GM18519 (cell line): ENCODE data around the gene CDC27.
"Not testable (repeated sequence)": the region's sequence is repeated elsewhere in the genome, so short reads cannot be mapped to it uniquely, and the experiment has no call there.

Experiments used
- ATAC-seq: cut with Tn5 transposase; IDR thresholded peaks from one replicate; pipeline ENCODE4 v1.9.1; 2021; ENCODE audit warnings: mild to moderate bottlenecking, moderate library complexity; ENCODE audit not compliant: unreplicated experiment, low FRiP score

The CDC27 gene, protein sequence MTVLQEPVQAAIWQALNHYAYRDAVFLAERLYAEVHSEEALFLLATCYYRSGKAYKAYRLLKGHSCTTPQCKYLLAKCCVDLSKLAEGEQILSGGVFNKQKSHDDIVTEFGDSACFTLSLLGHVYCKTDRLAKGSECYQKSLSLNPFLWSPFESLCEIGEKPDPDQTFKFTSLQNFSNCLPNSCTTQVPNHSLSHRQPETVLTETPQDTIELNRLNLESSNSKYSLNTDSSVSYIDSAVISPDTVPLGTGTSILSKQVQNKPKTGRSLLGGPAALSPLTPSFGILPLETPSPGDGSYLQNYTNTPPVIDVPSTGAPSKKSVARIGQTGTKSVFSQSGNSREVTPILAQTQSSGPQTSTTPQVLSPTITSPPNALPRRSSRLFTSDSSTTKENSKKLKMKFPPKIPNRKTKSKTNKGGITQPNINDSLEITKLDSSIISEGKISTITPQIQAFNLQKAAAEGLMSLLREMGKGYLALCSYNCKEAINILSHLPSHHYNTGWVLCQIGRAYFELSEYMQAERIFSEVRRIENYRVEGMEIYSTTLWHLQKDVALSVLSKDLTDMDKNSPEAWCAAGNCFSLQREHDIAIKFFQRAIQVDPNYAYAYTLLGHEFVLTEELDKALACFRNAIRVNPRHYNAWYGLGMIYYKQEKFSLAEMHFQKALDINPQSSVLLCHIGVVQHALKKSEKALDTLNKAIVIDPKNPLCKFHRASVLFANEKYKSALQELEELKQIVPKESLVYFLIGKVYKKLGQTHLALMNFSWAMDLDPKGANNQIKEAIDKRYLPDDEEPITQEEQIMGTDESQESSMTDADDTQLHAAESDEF

DNA sequence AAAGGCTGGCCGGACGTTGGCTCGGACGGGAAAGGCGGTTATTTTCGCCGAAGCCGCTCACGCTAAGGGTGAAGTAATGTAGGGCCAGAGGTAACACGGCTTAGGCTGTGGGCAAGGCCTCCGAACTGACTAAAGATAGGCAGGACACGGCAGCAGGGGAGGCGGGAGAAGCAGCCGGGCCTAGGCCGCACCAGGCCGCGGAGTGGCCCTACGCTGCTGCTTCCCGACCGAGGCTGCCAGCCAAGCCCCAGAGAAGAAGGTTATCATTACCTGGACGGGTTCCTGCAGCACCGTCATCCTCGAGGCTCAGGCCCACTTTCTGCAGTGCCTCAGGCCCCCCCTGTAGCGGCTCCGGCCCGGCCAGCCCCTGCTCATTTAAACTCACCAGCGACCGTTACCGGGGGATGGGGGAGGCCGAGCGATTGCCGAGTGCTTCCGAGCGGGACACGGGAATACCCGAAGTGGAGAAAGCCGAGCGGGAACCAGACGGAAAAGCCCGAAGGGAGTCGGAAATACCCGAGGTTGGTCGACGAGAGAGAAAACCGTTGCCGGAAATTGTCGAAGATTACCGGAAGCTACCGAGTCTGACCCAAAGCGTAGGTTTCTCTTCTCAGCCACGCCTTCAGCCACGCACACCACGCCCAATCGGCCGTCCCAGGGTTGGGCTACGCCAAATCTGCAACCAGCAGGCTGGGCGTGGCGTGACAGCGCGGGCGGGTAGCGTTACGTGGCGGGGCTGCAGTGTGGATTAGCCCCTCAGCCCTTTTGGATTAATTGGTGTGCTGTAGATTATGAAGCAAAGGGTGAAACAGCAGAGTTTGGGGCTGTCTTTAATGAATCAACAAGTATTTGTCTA lies at the start of gene CDC27:
CDC27 (minus strand) TSS at position 420 of the 856 bp plus-strand sequence; CDS start at position 297, 123 bp downstream.
- peak; percentile 89 for ATAC-seq

DNA sequence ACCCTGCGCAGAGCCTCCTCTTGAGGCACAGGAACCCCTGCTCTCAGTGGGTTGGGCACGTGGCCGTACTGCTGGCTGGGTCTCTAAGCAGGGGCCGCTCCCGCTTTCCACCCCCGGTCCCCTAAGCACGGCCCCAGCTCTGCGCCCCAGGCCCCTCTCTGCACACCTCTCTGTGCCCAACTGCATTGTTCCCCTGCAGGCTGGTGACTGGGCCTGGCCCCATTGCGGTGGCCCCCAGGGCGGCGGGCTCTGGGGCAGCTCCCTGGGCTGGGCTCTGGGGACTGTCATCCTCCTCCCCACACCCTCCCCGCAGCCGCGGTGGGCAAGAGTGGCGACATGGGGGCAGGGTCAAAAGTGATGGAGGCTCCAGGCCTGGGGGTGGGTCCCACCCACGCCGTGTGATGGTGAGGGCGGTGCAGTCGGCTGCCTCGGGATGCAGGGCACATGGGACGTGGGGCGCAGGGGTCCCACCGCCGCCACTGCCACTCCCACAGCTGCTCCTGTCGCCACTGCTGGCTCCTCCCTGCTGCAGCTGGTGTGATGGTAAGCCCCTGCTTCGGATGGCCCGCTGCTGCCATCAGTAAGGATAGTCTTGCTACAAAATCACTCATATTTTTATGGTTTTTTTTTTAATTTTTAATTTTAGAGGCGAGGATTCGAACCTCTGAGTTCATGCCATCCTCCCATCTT lies 49.4 kb upstream of the CDC27 start:
- no peak for ATAC-seq

DNA sequence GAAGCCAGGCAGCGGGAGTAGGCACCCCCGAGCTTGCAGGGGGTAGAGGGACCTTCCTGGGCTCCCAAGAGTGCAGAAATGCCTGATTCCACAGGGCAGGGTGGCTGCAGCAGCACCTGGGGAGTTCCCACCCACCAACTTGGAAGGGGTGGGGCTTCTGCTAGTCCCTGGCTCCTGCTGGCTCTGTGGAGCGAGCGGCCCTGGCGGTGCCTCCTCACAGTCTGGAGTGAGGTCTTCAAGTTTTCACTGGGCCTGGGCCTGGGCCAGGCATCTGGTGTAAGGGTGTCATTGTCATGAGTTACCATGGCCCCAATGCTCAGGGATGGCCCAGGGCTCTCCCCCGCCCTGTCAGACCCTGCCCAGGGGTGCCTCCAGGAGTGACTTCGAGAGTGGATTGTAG lies 48.7 kb upstream of the CDC27 start:
- no peak for ATAC-seq

DNA sequence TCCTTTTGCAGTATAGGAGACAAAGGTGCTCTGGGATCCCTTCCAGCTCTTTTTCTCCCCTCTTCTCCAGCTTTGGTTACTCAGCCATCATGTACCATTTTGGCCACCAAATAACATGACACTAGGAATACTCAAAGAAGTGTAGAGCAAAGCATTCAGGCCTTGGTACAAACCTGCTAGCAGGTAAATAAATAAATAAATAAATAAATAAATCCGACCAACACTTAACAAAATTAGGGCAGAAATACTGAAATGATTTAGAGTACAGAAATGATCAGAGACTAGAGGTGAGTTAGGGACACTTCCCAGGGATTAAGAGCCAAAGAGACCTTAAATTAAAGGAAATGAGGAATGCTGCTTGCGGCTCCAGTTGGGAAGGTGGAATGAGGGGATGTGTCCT lies 46.8 kb upstream of the CDC27 start:
- no peak for ATAC-seq

DNA sequence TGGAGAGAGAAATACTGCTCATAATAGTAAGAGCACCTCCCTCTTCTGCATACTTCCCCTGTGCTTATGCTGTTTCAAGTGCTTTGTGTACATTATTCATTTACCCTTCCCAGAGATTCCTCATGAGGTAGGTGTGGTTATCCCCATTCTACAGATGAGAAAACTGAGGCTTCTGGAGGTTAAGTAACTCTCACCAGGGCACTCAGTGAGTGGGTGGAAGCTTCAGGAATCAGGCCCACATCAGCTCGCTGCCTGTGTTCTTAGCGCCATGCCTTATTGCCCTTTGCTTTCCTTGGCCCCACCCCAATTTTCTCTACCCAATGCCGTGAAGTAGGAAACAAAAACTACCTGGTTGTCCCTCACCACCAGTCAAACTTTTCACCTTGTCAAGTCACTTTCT lies 46.4 kb upstream of the CDC27 start:
- ATAC-seq: no peak

DNA sequence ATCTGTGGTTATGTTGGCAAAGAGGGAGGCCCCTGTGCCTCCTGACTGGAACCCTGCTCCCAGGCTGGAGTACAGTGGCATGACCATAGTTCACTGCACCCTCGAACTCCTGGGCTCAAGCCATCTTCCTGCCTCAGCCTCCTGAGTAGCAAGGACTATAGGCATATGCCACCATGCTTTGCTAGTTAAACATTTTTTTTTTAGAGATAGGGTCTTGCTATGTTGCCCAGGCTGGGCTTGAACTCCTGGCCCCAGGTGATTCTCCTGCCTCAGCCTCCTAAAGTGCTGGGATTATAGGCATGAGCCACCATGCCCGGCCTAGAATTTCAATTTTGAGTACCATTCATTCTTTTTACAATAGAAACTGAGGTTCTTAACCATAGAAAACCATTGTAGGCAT lies 43.4 kb upstream of the CDC27 start:
- ATAC-seq: no peak

DNA sequence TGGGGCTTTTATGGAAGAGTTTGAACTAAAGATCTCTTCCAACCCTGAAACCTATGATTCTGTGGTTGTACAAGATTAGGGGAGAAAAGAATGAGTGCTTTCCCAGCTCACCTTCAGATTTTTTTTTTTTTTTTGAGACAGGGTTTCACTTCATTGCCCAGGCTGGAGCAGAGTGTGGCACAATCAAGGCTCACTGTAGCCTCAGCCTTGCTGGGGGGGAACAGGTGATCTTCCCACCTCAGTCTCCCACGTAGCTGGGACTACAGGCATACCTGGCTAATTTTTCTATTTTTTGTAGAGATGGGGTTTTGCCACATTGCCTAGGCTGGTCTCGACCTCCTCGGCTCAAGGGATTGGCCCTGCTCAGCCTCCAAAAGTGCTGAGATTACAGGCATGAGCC lies 42.8 kb upstream of the CDC27 start:
- ATAC-seq: no peak

DNA sequence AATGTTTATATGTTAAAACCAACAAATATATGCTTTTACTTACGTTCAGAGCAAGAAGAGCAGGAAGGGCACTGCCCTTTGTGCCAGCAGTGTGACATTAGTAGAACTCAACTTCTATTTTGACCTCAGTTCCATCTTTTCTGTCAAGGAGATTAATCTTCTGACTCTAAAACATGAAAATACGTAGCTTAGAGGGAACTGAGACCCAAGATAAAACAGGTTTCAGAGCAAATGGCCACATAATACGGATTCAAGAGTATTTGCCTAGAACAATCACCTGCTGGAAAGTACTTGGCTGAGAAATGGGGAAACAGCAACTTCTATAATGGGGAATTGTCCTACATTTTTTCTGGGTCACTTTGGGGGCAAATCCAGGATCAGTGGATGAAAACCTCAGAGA lies 42.2 kb upstream of the CDC27 start:
- ATAC-seq: no peak

DNA sequence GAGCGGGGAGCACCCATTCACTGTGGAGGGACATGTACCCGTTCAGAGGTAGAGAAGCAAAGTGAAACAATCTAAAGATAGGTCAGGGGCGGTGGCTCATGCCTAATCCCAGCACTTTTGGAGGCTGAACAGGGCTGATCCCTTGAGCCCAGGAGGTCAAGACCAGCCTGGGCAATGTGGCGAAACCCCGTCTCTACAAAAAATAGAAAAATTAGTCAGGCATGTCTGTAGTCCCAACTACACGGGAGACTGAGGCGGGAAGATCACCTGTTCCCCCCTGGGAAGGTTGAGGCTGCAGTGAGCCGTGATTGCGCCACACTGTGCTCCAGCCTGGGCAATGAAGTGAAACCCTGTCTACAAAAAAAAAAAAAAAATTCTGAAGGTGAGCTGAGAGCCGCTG lies 41.8 kb upstream of the CDC27 start:
- ATAC-seq: no peak

DNA sequence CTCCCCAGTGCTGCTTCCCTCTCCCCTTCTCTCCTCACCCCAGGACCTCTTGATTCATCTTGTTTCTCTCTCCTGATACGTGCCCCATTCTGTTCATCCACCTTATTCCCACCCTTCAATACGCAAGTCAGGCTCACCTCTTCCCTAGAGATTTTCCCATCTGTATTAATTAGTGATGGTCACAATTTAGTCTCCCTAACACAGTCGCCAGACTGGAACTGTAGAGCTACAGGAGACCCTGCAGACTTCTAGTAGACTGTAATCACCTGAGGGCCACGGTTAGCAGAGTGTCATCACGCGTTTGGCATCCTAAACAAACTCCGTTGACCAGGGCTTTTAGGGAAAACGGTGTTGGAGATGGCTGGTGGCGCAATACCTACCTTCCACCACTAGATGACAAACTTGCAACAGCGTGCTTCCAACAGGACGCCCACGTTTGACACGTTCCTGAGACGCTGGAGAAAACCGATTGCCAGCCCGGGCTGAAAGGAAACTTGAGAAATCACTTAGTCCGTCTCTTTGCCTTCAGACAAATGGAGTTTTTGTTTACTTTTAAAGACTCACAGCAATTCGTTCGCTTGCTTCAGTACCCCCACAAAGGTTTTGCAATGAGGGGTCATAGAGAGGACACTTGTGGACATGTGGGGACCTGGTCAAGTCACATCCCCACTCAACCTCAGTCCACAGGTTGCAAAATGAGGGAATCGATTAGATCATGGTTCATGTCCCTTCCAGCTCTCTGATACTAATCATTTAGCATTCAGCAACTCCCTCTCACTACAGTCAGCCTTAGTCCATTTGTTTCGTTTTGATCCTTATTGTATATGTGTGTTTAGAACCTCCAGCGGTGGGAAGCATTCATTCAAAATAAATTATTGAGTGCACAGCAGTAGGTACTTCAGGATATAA lies 40.7 kb upstream of the CDC27 start:
- ATAC-seq: no peak

DNA sequence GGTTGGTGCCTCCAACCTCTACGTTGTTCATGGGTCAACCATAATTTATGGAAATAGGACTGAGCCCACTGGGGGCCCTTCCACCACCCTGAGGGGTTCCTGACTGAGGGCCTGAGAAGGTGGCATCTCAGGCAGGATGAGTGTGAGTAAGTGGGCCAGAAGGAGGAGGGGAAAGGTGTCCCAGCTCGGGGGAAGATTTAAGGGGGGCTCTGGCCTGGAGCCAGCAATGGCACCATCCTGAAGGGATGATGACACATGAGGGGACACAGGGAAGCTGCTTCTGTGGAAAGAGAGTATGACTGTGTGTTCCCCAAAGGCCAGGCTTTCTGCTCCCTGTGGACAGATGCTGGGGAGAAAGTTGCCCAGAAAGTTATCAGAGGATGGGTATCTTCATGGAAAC lies 38.8 kb upstream of the CDC27 start:
- ATAC-seq: no peak

DNA sequence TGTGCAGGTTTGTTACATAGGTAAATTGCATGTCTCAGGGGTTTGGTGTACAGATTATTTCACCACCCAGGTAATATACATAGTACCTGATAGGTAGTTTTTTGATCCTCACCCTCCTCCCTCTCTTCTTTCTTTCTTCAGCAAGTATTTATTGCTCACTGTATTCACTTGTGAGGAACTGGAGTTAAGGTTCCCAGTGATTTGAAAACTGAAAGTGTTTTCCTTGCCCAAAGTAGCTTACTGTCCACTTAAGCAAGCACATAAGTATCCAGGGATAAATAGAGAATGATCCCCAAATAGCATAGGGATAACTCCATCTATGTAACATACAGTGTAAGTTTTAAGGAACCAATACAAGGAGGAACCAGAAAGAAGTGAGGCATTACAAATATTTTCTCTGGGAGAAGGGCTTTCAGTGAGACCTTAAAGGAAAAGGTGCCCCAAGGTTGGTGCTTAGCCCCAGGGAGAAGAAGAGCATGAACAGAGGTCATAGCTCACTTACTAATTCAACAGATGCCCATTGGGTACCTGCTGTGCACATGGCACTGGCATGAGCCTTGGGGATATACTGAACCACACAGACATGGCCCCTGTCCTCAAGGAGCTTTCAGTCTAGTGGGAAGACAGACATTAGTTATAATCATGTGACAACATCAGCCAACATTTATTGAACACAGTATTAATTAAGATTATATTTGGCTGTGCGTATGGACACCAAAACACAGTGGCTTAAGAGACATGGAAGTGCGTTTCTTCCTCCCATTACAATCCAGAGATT lies 37.0 kb upstream of the CDC27 start:
- no peak for ATAC-seq

DNA sequence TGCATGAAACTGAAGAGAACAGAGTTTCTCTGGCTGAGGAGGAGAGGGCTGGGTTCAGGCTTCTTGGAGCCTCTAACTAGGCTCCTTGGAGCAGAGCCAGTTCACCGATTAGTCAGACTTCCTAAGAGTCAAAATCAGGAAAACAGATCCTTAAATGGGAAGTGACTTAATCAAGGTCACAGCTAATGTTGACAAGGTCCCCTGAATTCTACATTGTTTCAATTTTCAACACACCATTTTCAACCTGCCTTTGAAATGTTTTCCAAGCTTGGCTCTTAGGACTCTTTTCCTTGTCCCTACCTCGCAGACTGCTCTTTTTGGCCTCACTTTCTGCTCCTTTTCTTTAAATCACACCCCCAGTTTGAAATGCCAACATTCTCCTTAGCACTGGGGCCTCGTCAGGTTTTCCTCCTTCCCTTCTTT lies 36.4 kb upstream of the CDC27 start:
- no peak for ATAC-seq

DNA sequence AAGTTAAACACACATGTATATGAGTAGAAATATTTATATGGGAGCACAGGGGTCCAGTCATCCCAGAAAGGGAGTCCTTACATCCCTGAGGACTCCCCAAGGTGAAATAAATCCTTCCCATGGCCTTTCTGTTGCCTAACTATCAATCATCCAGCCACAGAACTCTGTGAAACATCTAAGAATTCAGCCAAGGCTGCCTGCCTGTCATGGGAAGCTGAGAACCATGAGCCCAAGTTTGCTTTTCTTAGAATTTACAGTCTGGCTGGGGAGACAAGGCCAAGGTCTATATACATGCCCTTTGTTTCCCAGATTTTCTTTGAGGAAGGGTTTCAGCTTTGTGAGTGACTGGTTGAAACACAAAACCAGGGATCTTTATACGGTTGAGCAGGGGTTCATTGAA lies 35.9 kb upstream of the CDC27 start:
- ATAC-seq: no peak

DNA sequence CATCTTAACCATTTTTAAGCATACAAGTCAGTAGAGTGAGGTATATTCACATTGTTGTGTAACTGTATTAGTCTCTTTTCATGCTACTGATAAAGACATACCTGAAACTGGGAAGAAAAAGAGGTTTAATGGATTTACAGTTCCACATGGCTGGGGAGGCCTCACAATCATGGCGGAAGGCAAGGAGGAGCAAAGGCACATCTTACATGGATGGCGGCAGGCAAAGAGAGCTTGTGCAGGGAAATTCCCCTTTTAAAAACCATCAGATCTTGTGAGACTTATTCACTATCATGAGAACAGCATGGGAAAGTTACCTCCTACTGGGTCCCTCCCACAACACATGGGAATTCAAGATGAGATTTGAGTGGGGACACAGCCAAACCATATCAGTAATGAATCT lies 35.0 kb upstream of the CDC27 start:
- not testable (repeated sequence) for ATAC-seq

DNA sequence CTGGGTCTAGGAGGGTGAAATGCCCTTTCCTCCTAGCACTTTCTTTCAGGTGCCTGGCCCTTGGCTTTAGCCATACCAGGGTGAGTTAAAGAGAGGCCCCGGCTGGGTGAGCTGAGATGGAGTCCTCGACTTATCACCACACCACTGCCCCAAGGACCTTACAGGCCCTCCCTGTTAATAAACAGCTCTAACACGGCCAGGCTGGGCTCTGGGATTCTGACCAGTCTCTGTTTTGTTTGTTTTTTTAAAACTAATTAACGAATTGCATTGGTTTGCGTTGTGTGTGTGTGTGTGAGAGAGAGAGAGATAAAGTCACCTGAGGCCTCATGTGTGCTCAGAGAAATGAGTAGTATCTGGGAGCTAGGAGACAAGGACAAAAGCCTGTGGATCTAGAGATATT lies 34.4 kb upstream of the CDC27 start:
- no peak for ATAC-seq

DNA sequence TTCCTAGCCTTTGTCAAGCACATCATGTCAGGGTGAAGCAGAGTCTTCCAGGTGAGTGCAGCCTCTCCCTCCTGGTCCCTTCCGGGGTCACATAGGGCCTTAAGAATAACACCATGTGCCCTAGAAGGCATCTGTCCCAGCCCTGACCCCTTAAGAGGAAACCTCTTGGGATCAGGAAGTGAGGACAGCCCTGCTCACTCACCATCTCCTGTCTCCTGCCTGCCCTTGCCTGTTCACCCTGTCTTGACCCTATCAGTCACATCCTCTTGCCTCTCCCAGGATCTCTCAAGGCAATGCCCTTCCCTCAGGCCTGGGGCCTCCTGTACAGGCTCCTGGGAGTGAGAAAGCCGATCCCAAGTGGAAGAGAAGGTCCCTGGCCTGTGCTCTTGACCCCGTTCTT lies 33.9 kb upstream of the CDC27 start:
- no peak for ATAC-seq

DNA sequence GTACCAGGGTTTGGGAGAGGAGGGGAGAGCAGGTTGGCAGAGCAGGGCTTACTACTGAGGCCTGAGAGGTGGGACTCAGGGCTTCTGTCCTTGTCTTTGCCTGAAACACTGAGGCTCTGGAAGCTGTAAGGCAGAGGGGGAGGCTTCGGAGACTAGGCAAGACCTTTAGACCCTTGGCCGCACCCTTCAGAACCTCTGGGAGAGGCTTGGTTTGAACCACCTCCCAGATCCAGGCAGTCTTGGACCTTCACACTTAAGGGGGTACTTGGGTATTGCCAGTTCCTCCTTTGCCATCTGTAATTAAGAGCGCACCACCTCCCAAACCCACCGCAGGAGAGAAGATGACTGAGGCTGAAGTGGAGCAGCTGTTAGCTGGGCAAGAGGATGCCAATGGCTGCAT lies 33.0 kb upstream of the CDC27 start:
- ATAC-seq: no peak

DNA sequence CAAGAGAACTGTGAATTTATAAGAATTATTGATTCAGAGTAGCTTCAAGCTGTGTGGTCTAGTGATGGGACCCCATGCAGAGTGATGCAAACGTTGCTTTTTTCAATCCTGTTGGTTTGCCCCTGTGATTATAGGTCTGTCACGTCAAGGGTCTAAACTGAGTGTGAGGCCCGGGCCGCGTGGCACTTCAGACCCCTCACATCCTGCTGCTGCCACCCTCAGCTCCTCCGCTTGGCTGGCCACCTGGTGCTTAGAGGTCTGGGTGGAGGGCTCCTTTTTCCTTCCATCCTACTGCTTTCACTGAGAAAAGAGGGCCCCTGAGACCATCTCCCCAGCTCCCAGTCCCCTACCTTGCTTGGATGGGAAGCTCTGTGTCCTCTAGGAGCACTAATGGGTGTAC lies 32.1 kb upstream of the CDC27 start:
- ATAC-seq: no peak
